Astrocyte of the cerebellum (primary cell): ENCODE measurements around the gene SEC14L1.

ENCODE experiments used
- DNase-seq: peaks from one replicate; pipeline ENCODE4 v3.0.0-alpha.2; 2011; ENCODE audit warnings: low read depth
- H3K4me3 ChIP-seq: 2 replicates; pipeline ENCODE4 v1.5.1; 2011; ENCODE audit warnings: mild to moderate bottlenecking, low read depth, low read length, moderate library complexity
- CTCF ChIP-seq: IDR thresholded peaks from 2 replicates; pipeline ENCODE4 v1.5.1; 2012; ENCODE audit warnings: low read length, low read depth, moderate library complexity, mild to moderate bottlenecking; ENCODE audit errors: missing control alignments
- in situ Hi-C: cut with HindIII; loops from 2 replicates; pipeline ENCODE4 v1.10.0; 2017; ENCODE audit warnings: low sequenced_read_pairs

The SEC14L1 gene

GRCh38 chr17:77235370-77235941 lies 94.7 kb downstream of the SEC14L1 start:
- DNase-seq = peak; percentile 37
- TF ChIP-seq CTCF = no peak
- H3K4me3 ChIP-seq = no peak overlapping the region
- in situ Hi-C loops = no loop called here

GRCh38 chr17:77237232-77238008 lies 96.7 kb downstream of the SEC14L1 start:
- in situ Hi-C loops = no loop called here
- H3K4me3 ChIP-seq = no peak overlapping the region
- no peak for TF ChIP-seq CTCF
- DNase-seq = no peak

- no peak for DNase-seq
- in situ Hi-C loops = no loop called here
- TF ChIP-seq CTCF = no peak
- H3K4me3 ChIP-seq = no peak overlapping the region
These were observed 100.2 kb downstream of the SEC14L1 start for GRCh38 chr17:77240976-77241375.

- TF ChIP-seq CTCF = no peak
- in situ Hi-C loops = no loop called here
- H3K4me3 ChIP-seq = no peak overlapping the region
- no peak for DNase-seq
These were observed 101.5 kb downstream of the SEC14L1 start for GRCh38 chr17:77242118-77242851.

- DNase-seq = no peak
- TF ChIP-seq CTCF = no peak
- in situ Hi-C loops = no loop called here
- H3K4me3 ChIP-seq = no peak overlapping the region
These were observed 104.6 kb downstream of the SEC14L1 start for GRCh38 chr17:77245162-77245926.
